HepG2 (cell line): ENCODE results near the gene STUB1. TPM values are rescaled to one million over a fixed set of nuclear protein-coding genes. Genes with fewer than 3 reads are reported as not detected.

Experiments
- ATAC-seq: fragments of 200-7000 bp; cut with Tn5 transposase; 3 replicates; pipeline ENCODE4 v1.9.1; 2020; ENCODE audit warnings: mild to moderate bottlenecking, moderate library complexity
- BruUV-seq: library from RNA; stranded (reverse); fragments of 400-500 nt; replicated peaks from 2 replicates; lab custom pipeline; 2021; lab: Mats Ljungman, UMichigan
- CTCF ChIA-PET: fragments of 300-600 bp; formaldehyde crosslinking; extraction: SDS; loops from one replicate; lab custom pipeline; 2021; ENCODE audit warnings: low total read pairs, inconsistent platforms, low intra/inter-chr PET ratio; lab: Yijun Ruan, JAX
- POLR2A ChIA-PET: fragments of 350-600 bp; sonication (Branson Sonifier 250); formaldehyde crosslinking; loops from one replicate; lab custom pipeline; 2020; ENCODE audit warnings: antibody characterized with exemption, inconsistent platforms; lab: Yijun Ruan, JAX
- DNase-seq: peaks from one replicate; pipeline ENCODE4 v3.0.0-alpha.2; 2015; ENCODE audit warnings: low spot score
- FAIRE-seq: peaks from 3 replicates; lab custom pipeline; 2011; peaks lifted over from hg19 to GRCh38; lab: Jason Lieb, UNC
- H2AFZ ChIP-seq: one replicate; pipeline ENCODE4 v1.6.1; 2011; ENCODE audit warnings: low read length, inconsistent platforms
- H3K27ac ChIP-seq: fragments of 300-600 bp; 3 replicates; pipeline ENCODE4 v1.8.0; 2011; ENCODE audit warnings: mixed run types, mild to moderate bottlenecking, mixed read lengths, low read length, inconsistent platforms; ENCODE audit not compliant: insufficient read depth; ENCODE audit errors: extremely low read length
- H3K27me3 ChIP-seq, 2 experiments: fragments of 200-600 bp in 1 of 2; 2 replicates in 1 of 2; 3 replicates in 1 of 2; pipeline versions ENCODE4 v1.6.0 to v1.8.0; 2011; ENCODE audit warnings: low read length in 2 of 2, mild to moderate bottlenecking in 2 of 2, moderate library complexity in 2 of 2, inconsistent platforms in 1 of 2; ENCODE audit not compliant: insufficient read depth in 2 of 2, control insufficient read depth in 1 of 2
- H3K36me3 ChIP-seq, 2 experiments: fragments of 200-600 bp in 1 of 2; replicated peaks in 1 of 2; 2 replicates in 1 of 2; 3 replicates in 1 of 2; pipeline versions ENCODE4 v1.5.1 to v1.8.0; 2011; ENCODE audit warnings: low read length in 2 of 2, inconsistent platforms in 1 of 2; ENCODE audit not compliant: insufficient read depth in 2 of 2, control insufficient read depth in 1 of 2
- H3K4me1 ChIP-seq: 2 replicates; pipeline ENCODE4 v1.5.1; 2012; ENCODE audit warnings: low read length, inconsistent platforms; ENCODE audit not compliant: insufficient read depth
- H3K4me2 ChIP-seq: 2 replicates; pipeline ENCODE4 v1.6.0; 2011; ENCODE audit warnings: low read depth, low read length, inconsistent platforms
- H3K4me3 ChIP-seq, 3 experiments: fragments of 200-600 bp in 1 of 3; sonication (generic), shearing (Covaris generic) in 1 of 3; replicated peaks in 1 of 3; 2 replicates each; pipeline ENCODE4 v1.5.1; 2011 to 2016; ENCODE audit warnings: low read length in 3 of 3, inconsistent platforms in 2 of 3, low read depth in 2 of 3, mild to moderate bottlenecking in 2 of 3, control low read depth in 1 of 3, mixed read lengths in 1 of 3; ENCODE audit not compliant: insufficient read depth in 1 of 3
- H3K79me2 ChIP-seq: one replicate; pipeline ENCODE4 v1.6.1; 2011; ENCODE audit warnings: low read length, inconsistent platforms; ENCODE audit not compliant: insufficient read depth
- H3K9ac ChIP-seq: 2 replicates; pipeline ENCODE4 v1.6.0; 2011; ENCODE audit warnings: mild to moderate bottlenecking, low read depth, low read length, inconsistent platforms; ENCODE audit not compliant: insufficient read depth
- H3K9me3 ChIP-seq: 2 replicates; pipeline ENCODE4 v1.5.1; 2012; ENCODE audit warnings: mild to moderate bottlenecking, low read length
- H4K20me1 ChIP-seq: 2 replicates; pipeline ENCODE4 v1.6.0; 2011; ENCODE audit warnings: inconsistent platforms, mild to moderate bottlenecking, low read length, moderate library complexity; ENCODE audit not compliant: insufficient read depth
- ARID2 ChIP-seq: sonication (generic); formaldehyde crosslinking; IDR thresholded peaks from 2 replicates; pipeline ENCODE4 v1.8.1; 2022; ENCODE audit warnings: mild to moderate bottlenecking, missing genetic modification reagents, borderline replicate concordance
- ARNTL ChIP-seq: sonication (generic); formaldehyde crosslinking; IDR thresholded peaks from 2 replicates; pipeline ENCODE4 v1.4.0; 2020; ENCODE audit warnings: mild to moderate bottlenecking, missing genetic modification reagents
- CENPX ChIP-seq: sonication (generic); formaldehyde crosslinking; IDR thresholded peaks from 2 replicates; pipeline ENCODE4 v1.9.0; 2021; ENCODE audit warnings: mild to moderate bottlenecking, missing genetic modification reagents, moderate library complexity
- KDM5A ChIP-seq: fragments of 200-600 bp; sonication (generic); IDR thresholded peaks from 2 replicates; pipeline ENCODE4 v1.7.0; 2018; ENCODE audit warnings: antibody characterized with exemption, mild to moderate bottlenecking, low read length, borderline replicate concordance
- MEF2D ChIP-seq: sonication (generic); formaldehyde crosslinking; IDR thresholded peaks from 2 replicates; pipeline ENCODE4 v1.5.1; 2020; ENCODE audit warnings: mild to moderate bottlenecking, missing genetic modification reagents
- RAD21 ChIP-seq: fragments of 450-650 bp; formaldehyde crosslinking; IDR thresholded peaks from 2 replicates; pipeline ENCODE4 v1.5.0; 2020; ENCODE audit warnings: mild to moderate bottlenecking
- TCF12 ChIP-seq, 2 experiments: fragments of 450-650 bp in 1 of 2; sonication (generic) in 1 of 2; formaldehyde crosslinking in 1 of 2; IDR thresholded peaks; 2 replicates each; pipeline versions ENCODE4 v1.6.1 to v1.8.0; 2017 to 2022; ENCODE audit warnings: antibody characterized with exemption in 1 of 2, mild to moderate bottlenecking in 1 of 2, missing genetic modification reagents in 1 of 2, moderate library complexity in 1 of 2
- ZNF180 ChIP-seq: sonication (generic); formaldehyde crosslinking; IDR thresholded peaks from 2 replicates; pipeline ENCODE4 v1.4.0; 2020; ENCODE audit warnings: low read depth, missing genetic modification reagents, borderline replicate concordance
- ZNF570 ChIP-seq: sonication (generic); formaldehyde crosslinking; IDR thresholded peaks from 2 replicates; pipeline ENCODE4 v1.4.0; 2020; ENCODE audit warnings: mild to moderate bottlenecking, missing genetic modification reagents, borderline replicate concordance
- ZNF598 ChIP-seq: sonication (generic); formaldehyde crosslinking; IDR thresholded peaks from 2 replicates; pipeline ENCODE4 v1.5.1; 2020; ENCODE audit warnings: mild to moderate bottlenecking, missing genetic modification reagents, borderline replicate concordance
- ZNF746 ChIP-seq: sonication (generic); formaldehyde crosslinking; IDR thresholded peaks from 2 replicates; pipeline ENCODE4 v1.8.0; 2022; ENCODE audit warnings: mild to moderate bottlenecking, missing genetic modification reagents
- WGBS: methylation state at CpG from one replicate; pipeline ENCODE4 v1.1.6; 2017; ENCODE audit warnings: low lambda C conversion rate; 5-methylcytosine and 5-hydroxymethylcytosine counted together
- in situ Hi-C: cut with HindIII; loops from 2 replicates; pipeline ENCODE4 v1.10.0; 2017; ENCODE audit warnings: low pct_unique_long_range_greater_than_20kb; ENCODE audit not compliant: extremely low pct_ligation_motif_present
- intact Hi-C: fragments of 100-400 bp; cut with micrococcal nuclease; formaldehyde crosslinking; loops from one replicate; pipeline ENCODE4 v1.10.0; 2022; ENCODE audit not compliant: unreplicated experiment
- polyA plus RNA-seq, 8 experiments: library from polyadenylated mRNA; depleted of rRNA in 3 of 8; stranded (reverse) in 7 of 8; unstranded in 1 of 8; fragments of >200 nt; fragmentation: Illumina TruSeq in 4 of 8; extraction: Trizol in 4 of 8; gene quantifications; 2 replicates each; pipeline versions ENCODE4 v1.2.1 to v1.2.3, GENCODE V29; 2011 to 2016; ENCODE audit warnings: low read depth in 4 of 8, missing spikeins in 1 of 8, mixed read lengths in 1 of 8; ENCODE audit not compliant: insufficient read depth in 1 of 8
- total RNA-seq, 5 experiments: library from RNA; depleted of rRNA; stranded (reverse); fragments of >200 nt; fragmentation: Illumina TruSeq; extraction: Trizol; gene quantifications; 2 replicates each; pipeline ENCODE4 v1.2.3, GENCODE V29; 2016; ENCODE audit warnings: low read depth in 1 of 5
- TF ChIP-seq, protein P1 (sequence below): sonication (generic); formaldehyde crosslinking; IDR thresholded peaks from 2 replicates; pipeline ENCODE4 v1.4.0; 2020; ENCODE audit warnings: missing genetic modification reagents
- TF ChIP-seq, protein P2 (sequence below): fragments of 450-650 bp; IDR thresholded peaks from 2 replicates; pipeline ENCODE4 v1.6.1; 2017
- TF ChIP-seq, protein P3 (sequence below): sonication (generic); formaldehyde crosslinking; IDR thresholded peaks from 2 replicates; pipeline ENCODE4 v1.4.0; 2020; ENCODE audit warnings: mild to moderate bottlenecking, missing genetic modification reagents

Gene STUB1
- total and polyA plus RNA-seq, 2 of the 13 experiments (the other 11 are each of a cell fraction or from before 2014, with no cell fraction given): 52.9 to 78.2 TPM

DNA sequence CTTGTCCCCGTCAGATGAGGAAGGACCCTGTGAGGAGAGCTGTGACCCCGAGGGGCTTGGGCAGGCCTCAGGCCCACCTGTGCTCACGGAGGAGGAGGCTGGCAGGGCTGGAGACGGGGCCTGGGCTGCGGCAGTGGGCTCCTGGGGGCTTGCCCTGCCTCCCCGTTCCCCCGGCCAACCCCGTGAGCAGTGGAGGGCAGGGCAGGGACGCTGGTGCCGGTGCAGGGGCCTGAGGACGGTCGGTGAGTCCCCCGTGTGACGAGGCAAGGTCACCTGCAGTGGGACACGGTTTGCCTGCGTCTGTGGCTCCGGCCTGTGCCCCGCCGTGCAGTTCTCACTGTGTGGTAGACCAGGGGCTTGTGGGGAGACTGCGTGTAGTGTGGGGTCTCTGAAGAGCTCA is 20.6 kb upstream of the STUB1 start:
- H3K4me3 ChIP-seq: no peak overlapping the region
- H3K9ac ChIP-seq: no peak overlapping the region
- no TSS peak for BruUV-seq
- in situ Hi-C loops: no loop called here
- no CpG with 5 or more reads among the region's 20 CpGs for WGBS
- no peak overlapping the region for H2AFZ ChIP-seq
- DNase-seq (no peak), FAIRE-seq (no peak), ATAC-seq (no peak)
- H3K36me3 ChIP-seq: peaks cover 2 to 3% of the 10 kb centered on the region in 2 experiments; a peak in 1 of 5 replicates
- H4K20me1 ChIP-seq: no peaks in the 10 kb centered on the region
- H3K27me3 ChIP-seq: no peaks in the 10 kb centered on the region
- no peaks in the 10 kb centered on the region for H3K9me3 ChIP-seq
- H3K4me2 ChIP-seq: no peak overlapping the region
- H3K79me2 ChIP-seq: no peaks in the 10 kb centered on the region
- intact Hi-C loops: no loop called here
- H3K4me1 ChIP-seq: peaks cover 1% of the 10 kb centered on the region
- ChIA-PET CTCF (interaction anchor here (1.3 kb wide), 1 partner anchor 8 kb away, joined by 4 read pairs; the partner anchor contains the start of gene RHOT2), POLR2A (no interaction called here)
- no peak overlapping the region for H3K27ac ChIP-seq
- TF ChIP-seq, protein P1, sequence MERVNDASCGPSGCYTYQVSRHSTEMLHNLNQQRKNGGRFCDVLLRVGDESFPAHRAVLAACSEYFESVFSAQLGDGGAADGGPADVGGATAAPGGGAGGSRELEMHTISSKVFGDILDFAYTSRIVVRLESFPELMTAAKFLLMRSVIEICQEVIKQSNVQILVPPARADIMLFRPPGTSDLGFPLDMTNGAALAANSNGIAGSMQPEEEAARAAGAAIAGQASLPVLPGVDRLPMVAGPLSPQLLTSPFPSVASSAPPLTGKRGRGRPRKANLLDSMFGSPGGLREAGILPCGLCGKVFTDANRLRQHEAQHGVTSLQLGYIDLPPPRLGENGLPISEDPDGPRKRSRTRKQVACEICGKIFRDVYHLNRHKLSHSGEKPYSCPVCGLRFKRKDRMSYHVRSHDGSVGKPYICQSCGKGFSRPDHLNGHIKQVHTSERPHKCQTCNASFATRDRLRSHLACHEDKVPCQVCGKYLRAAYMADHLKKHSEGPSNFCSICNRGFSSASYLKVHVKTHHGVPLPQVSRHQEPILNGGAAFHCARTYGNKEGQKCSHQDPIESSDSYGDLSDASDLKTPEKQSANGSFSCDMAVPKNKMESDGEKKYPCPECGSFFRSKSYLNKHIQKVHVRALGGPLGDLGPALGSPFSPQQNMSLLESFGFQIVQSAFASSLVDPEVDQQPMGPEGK (CRISPR knock-in tag): no peak
- no peak for TF ChIP-seq MEF2D
- no peak for TF ChIP-seq ZNF570 (CRISPR knock-in tag)
- TF ChIP-seq ARID2 (CRISPR knock-in tag): no peak
- TF ChIP-seq CENPX: no peak
- no peak for TF ChIP-seq RAD21
- no peak for TF ChIP-seq ARNTL
- TF ChIP-seq ZNF180 (CRISPR knock-in tag): no peak
- TF ChIP-seq TCF12 (IDR thresholded peaks at IDR 0.05): no peak
- no peak for TF ChIP-seq TCF12 (CRISPR knock-in tag; IDR thresholded peaks at IDR 0.05)
- no peak for TF ChIP-seq KDM5A
- TF ChIP-seq ZNF746 (CRISPR knock-in tag): no peak
- TF ChIP-seq ZNF598 (CRISPR knock-in tag): no peak
- TF ChIP-seq, protein P2, sequence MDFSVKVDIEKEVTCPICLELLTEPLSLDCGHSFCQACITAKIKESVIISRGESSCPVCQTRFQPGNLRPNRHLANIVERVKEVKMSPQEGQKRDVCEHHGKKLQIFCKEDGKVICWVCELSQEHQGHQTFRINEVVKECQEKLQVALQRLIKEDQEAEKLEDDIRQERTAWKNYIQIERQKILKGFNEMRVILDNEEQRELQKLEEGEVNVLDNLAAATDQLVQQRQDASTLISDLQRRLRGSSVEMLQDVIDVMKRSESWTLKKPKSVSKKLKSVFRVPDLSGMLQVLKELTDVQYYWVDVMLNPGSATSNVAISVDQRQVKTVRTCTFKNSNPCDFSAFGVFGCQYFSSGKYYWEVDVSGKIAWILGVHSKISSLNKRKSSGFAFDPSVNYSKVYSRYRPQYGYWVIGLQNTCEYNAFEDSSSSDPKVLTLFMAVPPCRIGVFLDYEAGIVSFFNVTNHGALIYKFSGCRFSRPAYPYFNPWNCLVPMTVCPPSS: no peak
- TF ChIP-seq, protein P3, sequence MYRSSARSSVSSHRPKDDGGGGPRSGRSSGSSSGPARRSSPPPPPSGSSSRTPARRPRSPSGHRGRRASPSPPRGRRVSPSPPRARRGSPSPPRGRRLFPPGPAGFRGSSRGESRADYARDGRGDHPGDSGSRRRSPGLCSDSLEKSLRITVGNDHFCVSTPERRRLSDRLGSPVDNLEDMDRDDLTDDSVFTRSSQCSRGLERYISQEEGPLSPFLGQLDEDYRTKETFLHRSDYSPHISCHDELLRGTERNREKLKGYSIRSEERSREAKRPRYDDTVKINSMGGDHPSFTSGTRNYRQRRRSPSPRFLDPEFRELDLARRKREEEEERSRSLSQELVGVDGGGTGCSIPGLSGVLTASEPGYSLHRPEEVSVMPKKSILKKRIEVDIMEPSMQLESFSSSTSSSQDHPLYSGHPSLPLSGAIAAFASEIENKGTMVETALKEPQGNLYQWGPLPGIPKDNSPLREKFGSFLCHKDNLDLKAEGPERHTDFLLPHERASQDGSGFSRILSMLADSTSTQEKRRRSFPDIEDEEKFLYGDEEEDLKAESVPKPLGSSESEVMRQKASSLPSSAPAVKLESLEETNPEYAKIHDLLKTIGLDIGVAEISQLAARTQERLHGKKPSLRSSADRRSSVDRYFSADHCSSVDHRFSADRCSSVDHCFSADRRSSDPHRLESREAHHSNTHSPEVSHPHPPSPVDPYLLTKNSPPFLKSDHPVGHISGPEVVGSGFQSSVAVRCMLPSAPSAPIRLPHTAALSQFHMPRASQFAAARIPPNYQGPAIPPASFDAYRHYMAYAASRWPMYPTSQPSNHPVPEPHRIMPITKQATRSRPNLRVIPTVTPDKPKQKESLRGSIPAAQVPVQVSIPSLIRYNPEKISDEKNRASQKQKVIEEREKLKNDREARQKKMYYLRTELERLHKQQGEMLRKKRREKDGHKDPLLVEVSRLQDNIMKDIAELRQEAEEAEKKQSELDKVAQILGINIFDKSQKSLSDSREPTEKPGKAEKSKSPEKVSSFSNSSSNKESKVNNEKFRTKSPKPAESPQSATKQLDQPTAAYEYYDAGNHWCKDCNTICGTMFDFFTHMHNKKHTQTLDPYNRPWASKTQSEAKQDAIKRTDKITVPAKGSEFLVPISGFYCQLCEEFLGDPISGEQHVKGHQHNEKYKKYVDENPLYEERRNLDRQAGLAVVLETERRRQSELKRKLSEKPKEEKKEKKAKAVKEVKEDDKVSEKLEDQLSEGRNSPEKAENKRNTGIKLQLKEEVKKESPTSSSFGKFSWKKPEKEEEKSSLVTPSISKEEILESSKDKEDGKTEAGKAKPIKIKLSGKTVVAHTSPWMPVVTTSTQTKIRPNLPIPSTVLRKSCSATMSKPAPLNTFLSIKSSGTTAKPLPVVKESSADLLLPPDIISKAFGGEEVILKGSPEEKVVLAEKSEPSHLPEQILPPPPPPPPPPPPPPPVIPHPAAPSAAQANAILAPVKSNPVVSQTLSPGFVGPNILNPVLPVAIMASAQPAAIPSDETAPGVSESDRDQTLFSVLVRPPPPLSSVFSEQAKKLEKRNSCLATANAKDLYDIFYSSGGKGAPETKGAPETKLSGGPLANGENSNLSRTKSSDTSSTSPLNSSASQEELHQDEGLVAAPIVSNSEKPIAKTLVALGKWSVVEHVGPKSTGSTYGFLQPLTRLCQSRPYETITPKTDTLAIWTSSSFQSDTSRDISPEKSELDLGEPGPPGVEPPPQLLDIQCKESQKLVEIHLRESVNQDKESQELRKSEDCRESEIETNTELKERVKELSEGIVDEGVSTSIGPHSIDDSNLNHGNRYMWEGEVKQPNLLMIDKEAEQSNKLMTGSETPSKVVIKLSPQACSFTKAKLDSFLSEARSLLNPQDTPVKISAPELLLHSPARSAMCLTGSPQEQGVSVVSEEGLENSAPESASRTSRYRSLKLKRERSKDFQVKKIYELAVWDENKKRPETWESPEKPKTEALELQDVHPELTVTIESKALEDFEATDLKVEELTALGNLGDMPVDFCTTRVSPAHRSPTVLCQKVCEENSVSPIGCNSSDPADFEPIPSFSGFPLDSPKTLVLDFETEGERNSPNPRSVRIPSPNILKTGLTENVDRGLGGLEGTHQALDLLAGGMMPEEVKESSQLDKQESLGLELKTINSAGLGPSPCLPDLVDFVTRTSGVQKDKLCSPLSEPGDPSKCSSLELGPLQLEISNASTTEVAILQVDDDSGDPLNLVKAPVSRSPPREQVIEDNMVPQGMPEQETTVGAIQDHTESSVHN (CRISPR knock-in tag): no peak
